MCF 10A (cell line): Measurements from ENCODE around the gene GPRC5D. TPM values are rescaled to one million over a fixed set of nuclear protein-coding genes. Genes with fewer than 3 reads are reported as not detected.

Source experiments
- Bru-seq: library from RNA; stranded (reverse); fragments of 400-500 nt; gene quantifications from one replicate; lab custom pipeline; 2021; lab: Mats Ljungman, UMichigan
- BruChase-seq, 2 experiments: library from RNA; stranded (reverse); fragments of 400-500 nt; gene quantifications; one replicate each; lab custom pipeline; 2021; lab: Mats Ljungman, UMichigan
- BruUV-seq: library from RNA; stranded (reverse); fragments of 400-500 nt; replicated peaks from 2 replicates; lab custom pipeline; 2021; lab: Mats Ljungman, UMichigan
- CTCF ChIA-PET: fragments of 300-600 bp; sonication (Branson Sonifier 250); formaldehyde crosslinking; extraction: SDS; loops from one replicate; lab custom pipeline; 2021; ENCODE audit warnings: antibody characterized with exemption, inconsistent platforms; lab: Yijun Ruan, JAX
- POLR2A ChIA-PET: fragments of 300-600, 350-650 bp; sonication (Branson Sonifier 250); formaldehyde crosslinking; extraction: SDS; loops from one replicate; lab custom pipeline; 2020; ENCODE audit warnings: antibody characterized with exemption, inconsistent platforms; lab: Yijun Ruan, JAX
- DNase-seq: peaks from one replicate; pipeline ENCODE4 v3.0.0-alpha.2; 2018; ENCODE audit not compliant: unreplicated experiment
- H3K27ac Mint-ChIP-seq: one replicate; pipeline ENCODE4 v1.8.0; 2022; ENCODE audit warnings: mild to moderate bottlenecking, low read depth, mixed read lengths; ENCODE audit not compliant: unreplicated experiment
- H3K27me3 Mint-ChIP-seq: one replicate; pipeline ENCODE4 v1.8.0; 2022; ENCODE audit warnings: mixed read lengths; ENCODE audit not compliant: insufficient read depth, unreplicated experiment
- H3K36me3 Mint-ChIP-seq: one replicate; pipeline ENCODE4 v1.8.0; 2022; ENCODE audit warnings: mild to moderate bottlenecking, moderate library complexity, mixed read lengths; ENCODE audit not compliant: insufficient read depth, unreplicated experiment
- H3K4me1 Mint-ChIP-seq: one replicate; pipeline ENCODE4 v1.8.0; 2022; ENCODE audit warnings: mixed read lengths; ENCODE audit not compliant: insufficient read depth, unreplicated experiment
- H3K4me3 Mint-ChIP-seq: one replicate; pipeline ENCODE4 v1.8.0; 2022; ENCODE audit warnings: mild to moderate bottlenecking, moderate library complexity, mixed read lengths; ENCODE audit not compliant: unreplicated experiment
- H3K9me3 Mint-ChIP-seq: one replicate; pipeline ENCODE4 v1.8.0; 2022; ENCODE audit warnings: mixed read lengths; ENCODE audit not compliant: unreplicated experiment
- CTCF ChIP-seq: fragments of 200-600 bp; IDR thresholded peaks from one replicate; pipeline ENCODE4 v1.8.0; 2022; ENCODE audit warnings: antibody characterized with exemption, mild to moderate bottlenecking; ENCODE audit not compliant: unreplicated experiment
- intact Hi-C: fragments of 100-400 bp; cut with micrococcal nuclease; formaldehyde crosslinking; loops from 2 replicates; pipeline ENCODE4 v1.14.1; 2022
- long read RNA-seq: library from polyadenylated mRNA; stranded (forward); transcript quantifications from one replicate; pipeline ENCODE4 v2.0.0, GENCODE V29; 2022
- total RNA-seq: library from RNA; stranded (reverse); gene quantifications from 2 replicates; pipeline ENCODE4 v1.2.3, GENCODE V29; 2022

Gene GPRC5D
- not detected in 2 replicates for total RNA-seq
- Bru-seq, nascent RNA, result not detected
- percentile 8 among the genes with signal in this experiment for BruChase-seq, experiment 1, labeled RNA remaining after a 6-hour chase
- BruChase-seq, experiment 2, labeled RNA remaining after a 2-hour chase, result percentile 8 among the genes with signal in this experiment
- long read RNA-seq, result 0 reads

DNA sequence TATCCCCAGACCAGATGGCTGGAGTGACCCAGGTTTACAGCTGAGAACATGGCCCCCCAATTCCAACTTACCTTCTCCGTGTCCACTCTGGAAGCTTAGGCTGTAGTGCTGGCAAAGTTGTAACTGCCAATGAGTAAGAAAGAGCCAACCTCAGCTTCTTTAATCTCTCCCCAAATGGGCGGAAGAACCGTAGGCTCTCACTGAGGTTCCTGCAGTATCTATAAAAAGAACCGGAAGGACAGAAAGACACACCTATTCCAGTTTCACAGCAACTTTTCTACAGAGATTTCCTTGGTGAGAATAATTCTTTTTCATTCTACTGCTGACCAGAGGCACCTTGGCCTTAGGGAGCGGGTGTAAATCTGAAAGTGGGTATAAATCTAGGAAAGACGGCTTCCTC lies at the start of gene GPRC5D:
Gene GPRC5D, minus strand, starts transcription at position 135 of the 400 bp plus-strand sequence. CDS start 1,786 bp downstream, outside the sequence.
- Mint-ChIP-seq H3K27me3 (no peaks in the 10 kb centered on the region), H3K27ac (no peak within 1 kb of the TSS), H3K36me3 (no peaks in the 10 kb centered on the region), H3K9me3 (no peaks in the 10 kb centered on the region), H3K4me1 (no peaks in the 10 kb centered on the region), H3K4me3 (no peak within 1 kb of the TSS)
- ChIA-PET CTCF (interaction anchor here (0.6 to 2.7 kb wide), 6 partner anchors 10 to 788 kb away, joined by 3 to 10 read pairs (median 3); no protein-coding TSS in a partner anchor), POLR2A (no interaction called here)
- no TSS peak for BruUV-seq
- no peak for TF ChIP-seq CTCF
- intact Hi-C loops, result no loop called here
- no peak for DNase-seq

DNA sequence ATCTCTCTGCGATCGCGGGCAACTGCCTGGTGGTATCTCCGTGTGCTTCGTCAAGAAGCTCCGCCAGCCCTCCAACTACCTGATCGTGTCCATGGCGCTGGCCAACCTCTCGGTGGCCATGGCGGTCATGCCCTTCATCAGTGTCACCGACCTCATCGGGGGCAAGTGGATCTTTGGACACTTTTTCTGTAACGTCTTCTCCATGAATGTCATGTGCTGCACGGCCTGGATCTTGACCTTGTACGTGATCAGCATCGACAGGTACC lies 49.7 kb upstream of the GPRC5D start:
- CTCF ChIA-PET, result interaction anchor here (0.7 to 1.7 kb wide), 4 partner anchors 34 to 211 kb away, joined by 3 to 8 read pairs (median 4); no protein-coding TSS in a partner anchor
- intact Hi-C loops, result loop anchor here (1.0 to 5.0 kb wide), 4 partner anchors 207 to 1366 kb away; partner anchors contain the start of gene ATF7IP
- peaks cover 6% of the 10 kb centered on the region for H3K36me3 Mint-ChIP-seq
- DNase-seq, result no peak
- H3K9me3 Mint-ChIP-seq, result no peaks in the 10 kb centered on the region
- no peaks in the 10 kb centered on the region for H3K27me3 Mint-ChIP-seq
- H3K4me1 Mint-ChIP-seq, result peaks cover 33% of the 10 kb centered on the region
- no peak overlapping the region for H3K27ac Mint-ChIP-seq
- POLR2A ChIA-PET, result interaction anchor here (0.9 to 1.9 kb wide), 6 partner anchors 84 to 221 kb away, joined by 3 to 7 read pairs (median 4); partner anchors contain the start of gene EMP1
- H3K4me3 Mint-ChIP-seq, result peak overlapping the region; percentile 66
- no TSS peak for BruUV-seq
- no peak for TF ChIP-seq CTCF

- peak; percentile 49 for DNase-seq
- Mint-ChIP-seq H3K9me3 (no peaks in the 10 kb centered on the region), H3K4me3 (peak overlapping the region; percentile 96), H3K27me3 (no peaks in the 10 kb centered on the region), H3K4me1 (peaks cover 33% of the 10 kb centered on the region), H3K36me3 (peaks cover 6% of the 10 kb centered on the region), H3K27ac (peak overlapping the region; percentile 50)
- POLR2A ChIA-PET, result interaction anchor here (0.5 to 1.9 kb wide), 18 partner anchors 37 to 1365 kb away, joined by 3 to 7 read pairs (median 4); partner anchors contain the start of genes ATF7IP, EMP1 and FAM234B
- peak; percentile 25 for TF ChIP-seq CTCF
- no TSS peak for BruUV-seq
- CTCF ChIA-PET, result interaction anchor here (0.6 to 1.7 kb wide), 5 partner anchors 35 to 353 kb away, joined by 3 to 8 read pairs (median 4); no protein-coding TSS in a partner anchor
- intact Hi-C loops, result loop anchor here (1.0 to 5.0 kb wide), 6 partner anchors 93 to 1366 kb away; partner anchors contain the start of gene ATF7IP
These were observed 49.2 kb upstream of the GPRC5D start for GRCh38 chr12:13000925-13001774.
